GM21447 (cell line): ENCODE results near the gene DENND5A.
A peak's percentile ranks its signal among the peaks of the same experiment; 100 is the strongest.
"Not testable (repeated sequence)": the region's sequence is repeated elsewhere in the genome, so short reads cannot be mapped to it uniquely, and the experiment has no call there.

Experiments used
- ATAC-seq: cut with Tn5 transposase; IDR thresholded peaks from one replicate; pipeline ENCODE4 v1.9.1; 2021; ENCODE audit not compliant: unreplicated experiment

The DENND5A gene

DNA sequence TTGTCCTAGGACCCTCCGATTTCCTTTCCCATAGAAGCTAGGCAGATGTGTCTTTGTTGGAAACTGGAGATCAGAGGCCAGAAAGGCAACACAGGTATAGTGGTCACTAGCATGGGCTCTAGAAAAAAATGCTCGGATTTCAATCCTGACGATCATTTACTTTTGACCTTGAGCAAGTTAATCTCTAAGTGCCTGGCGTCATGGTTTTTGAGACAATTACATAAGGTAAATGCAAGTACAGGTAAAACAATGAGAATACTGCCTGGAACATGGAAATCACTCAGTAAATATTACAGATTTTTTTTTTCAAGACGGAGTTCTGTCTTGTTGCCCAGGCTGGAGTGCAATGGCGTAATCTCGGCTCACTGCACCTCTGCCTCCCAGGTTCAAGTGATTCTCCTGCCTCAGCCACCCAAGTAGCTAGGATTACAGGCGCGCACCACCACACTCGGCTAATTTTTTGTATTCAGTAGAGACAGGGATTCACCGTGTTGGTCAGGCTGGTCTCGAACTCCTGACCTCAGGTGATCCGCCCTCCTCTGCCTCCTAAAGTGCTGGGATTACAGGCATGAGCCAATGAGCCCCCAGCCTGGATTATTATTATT is 1.1 kb upstream of the DENND5A start:
- ATAC-seq = no peak

GRCh38 chr11:9264316-9265210 is 587 bp downstream of the DENND5A start:
- peak; percentile 15 for ATAC-seq

DNA sequence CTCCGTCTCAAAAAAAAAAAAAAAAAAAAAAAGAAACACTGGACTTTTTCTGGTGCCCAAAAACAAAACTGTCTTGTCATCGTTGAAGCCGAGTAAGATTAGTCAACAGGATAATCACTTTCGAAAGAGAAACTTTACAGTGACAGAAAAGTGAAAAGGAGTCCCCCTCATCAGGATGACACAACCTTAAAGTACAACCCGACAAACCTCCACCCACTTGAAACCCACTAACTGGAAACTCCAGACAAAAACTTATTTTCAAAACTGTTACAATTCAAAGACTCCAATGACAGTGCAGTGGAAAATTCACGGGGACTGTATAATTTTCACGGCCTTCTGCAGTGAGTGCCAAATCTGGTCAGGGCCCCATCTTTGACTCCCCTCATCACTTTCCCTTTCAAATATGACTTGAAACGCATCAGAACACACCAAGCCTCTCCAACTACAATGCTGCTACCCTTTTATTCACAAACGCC is 1.3 kb downstream of the DENND5A start:
- ATAC-seq = peak; percentile 80

DNA sequence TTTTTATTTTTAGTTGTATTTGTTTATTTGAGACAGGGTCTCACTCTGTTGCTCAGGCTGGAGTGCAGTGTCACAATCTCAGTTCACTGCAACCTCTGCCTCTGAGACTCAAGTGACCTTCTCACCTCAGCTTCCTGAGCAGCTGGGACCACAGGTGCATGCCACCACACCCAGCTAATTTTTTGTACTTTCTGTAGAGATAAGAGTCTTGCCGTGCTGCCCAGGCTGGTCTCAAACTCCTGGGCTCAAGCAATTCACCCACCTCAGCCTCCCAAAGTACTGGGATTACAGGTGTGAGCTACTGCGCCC is 4.4 kb downstream of the DENND5A start:
- ATAC-seq = not testable (repeated sequence)

DNA sequence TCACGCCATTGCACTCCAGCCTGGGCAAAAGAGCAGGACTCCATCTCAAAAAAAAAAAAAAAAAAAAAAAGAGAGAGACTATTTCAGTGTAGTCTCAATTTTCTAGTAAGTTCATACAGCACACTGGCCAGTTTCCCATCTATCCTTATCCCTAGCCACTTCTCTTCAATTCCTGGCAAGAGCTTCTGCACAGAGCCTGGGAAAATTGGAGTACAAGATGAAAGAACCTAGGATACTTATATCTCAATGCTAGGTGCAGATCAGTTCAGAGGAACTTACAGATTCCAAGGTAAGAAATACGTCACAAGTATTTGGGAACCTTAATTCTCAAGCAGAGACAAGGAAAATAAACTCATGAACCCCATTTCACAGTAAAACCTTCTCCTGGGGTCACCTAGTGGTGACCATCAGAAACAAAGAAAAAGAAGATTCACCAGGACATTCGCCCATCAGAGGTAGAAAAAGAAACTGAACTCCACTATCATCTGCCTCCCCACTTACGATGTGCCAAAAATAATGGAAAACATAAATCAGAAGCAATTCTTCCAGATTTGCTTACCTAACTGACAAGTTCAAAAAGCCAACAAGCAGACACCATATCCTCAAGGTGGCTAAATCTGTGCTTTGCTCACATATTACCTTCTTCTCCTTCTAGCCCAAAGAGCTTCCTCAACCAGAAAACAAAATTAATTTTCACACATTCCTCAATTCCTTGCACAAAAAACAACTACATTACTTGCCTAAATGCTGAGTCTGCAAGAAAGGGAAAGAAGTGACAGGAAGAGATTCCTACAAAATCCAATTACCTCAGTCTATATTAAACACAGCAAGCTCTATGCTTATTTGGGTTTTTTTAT is 4.9 kb downstream of the DENND5A start:
- ATAC-seq = no peak

DNA sequence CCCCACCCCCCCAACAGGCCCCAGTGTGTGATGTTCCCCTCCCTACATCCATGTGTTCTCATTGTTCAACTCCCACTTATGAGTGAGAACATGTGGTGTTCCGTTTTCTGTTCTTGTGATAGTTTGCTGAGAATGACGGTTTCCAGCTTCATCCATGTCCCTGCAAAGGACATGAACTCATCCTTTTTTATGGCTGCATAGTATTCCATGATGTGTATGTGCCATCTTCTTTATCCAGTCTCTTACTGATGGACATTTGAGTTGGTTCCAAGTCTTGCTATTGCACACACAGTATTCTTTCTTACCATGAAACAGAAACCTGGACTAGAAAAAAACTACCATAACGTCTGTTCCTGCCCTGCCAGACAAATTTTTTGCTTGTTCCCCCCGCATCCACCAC is 6.9 kb downstream of the DENND5A start:
- ATAC-seq = not testable (repeated sequence)

DNA sequence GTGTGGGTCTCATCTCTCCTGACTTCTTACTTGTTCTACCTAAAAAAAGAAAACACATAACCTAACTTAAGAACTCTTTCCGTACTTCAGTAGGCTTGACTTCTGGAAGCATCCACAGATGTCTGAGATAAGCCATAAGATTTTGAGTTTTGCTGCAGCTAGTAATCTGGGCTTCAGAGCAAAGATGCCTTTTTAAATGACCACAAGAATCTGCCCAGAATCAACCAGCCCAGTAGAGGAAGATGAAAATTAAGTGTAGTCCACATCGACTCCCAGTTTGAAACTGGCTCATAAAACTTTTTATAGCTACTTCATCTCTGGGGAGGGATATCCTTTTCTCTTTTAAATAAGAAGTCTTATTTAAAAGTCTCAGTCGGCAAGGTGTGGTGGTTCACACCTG is 10.7 kb downstream of the DENND5A start:
- no peak for ATAC-seq

DNA sequence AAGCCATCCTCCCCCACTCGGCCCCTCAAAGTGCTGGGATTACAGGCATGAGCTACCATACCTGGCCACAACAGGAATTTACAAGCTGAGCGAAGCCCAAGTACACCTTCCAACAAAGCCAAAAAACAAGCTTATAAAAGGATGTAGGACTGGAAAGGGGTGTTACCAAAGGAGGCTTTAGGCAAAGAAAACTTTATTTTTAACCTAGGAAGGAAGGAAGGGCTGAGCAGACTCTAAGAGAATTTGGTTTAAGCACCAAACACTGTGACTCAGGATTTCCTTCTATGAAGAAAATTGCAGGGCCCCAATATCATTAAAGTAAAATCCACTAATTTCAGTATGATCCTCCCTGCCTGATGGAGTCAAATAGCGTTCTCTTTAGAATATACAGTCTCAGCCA is 12.1 kb downstream of the DENND5A start:
- no peak for ATAC-seq

- ATAC-seq = no peak
Measured at GRCh38 chr11:9251311-9251710, 13.8 kb downstream of the DENND5A start.

- ATAC-seq = peak; percentile 79
Measured at GRCh38 chr11:9250139-9250582, 15.0 kb downstream of the DENND5A start.

DNA sequence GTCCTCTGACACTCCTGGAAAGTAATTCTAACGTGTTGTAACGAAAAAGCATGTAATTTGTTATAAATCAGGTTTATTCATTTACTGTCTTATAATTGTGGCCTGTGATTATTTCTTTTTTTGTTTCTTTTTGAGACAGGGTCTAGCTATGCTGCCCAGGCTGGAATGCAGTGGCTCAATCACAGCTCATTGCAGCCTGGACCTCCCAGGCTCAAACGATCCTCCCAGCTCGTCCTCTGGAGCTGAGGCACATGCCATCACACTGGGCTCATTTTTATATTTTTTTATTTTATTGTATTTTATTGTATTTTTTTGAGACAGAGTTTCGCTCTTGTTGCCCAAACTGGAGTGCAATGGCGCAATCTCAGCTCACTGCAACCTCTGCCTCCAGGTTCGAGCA is 15.9 kb downstream of the DENND5A start:
- no peak for ATAC-seq

DNA sequence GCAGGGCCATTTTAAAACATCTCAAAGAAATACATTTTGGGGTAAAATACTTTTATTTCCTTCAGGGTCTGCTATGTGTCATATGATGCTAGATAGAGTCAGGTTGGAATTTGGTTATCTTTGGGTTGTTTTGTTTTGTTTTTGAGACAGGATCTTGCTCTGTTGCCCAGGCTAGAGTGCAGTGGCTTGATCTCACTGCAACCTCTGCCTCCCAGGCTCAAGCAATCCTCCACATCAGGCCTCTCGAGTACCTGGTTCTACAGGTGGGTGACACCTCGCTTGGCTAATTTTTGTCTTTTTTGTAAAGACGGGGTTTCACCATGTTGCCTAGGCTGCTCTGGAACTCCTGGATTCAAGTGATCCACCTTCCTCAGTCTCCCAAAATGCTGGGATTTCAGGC is 17.3 kb downstream of the DENND5A start:
- no peak for ATAC-seq

- not testable (repeated sequence) for ATAC-seq
Measured at GRCh38 chr11:9236242-9236641, 28.9 kb downstream of the DENND5A start.

DNA sequence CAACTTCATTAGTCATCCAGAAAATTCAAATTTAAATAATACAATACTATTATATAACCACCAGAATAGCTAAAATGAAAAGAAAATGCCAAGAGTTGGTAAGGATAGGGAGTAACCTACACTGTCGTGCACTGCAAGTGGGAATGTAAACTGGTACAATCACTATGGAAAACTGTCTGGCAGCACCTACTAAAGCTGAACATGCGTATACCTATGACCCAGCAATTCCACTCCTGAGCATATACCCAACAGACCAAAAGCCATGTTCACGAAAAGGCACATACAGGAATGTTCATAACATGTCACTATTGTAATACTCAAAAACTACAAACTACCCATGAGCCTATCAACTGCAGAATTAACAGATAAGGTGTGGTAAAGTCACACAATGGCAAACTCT is 32.7 kb downstream of the DENND5A start:
- no peak for ATAC-seq

DNA sequence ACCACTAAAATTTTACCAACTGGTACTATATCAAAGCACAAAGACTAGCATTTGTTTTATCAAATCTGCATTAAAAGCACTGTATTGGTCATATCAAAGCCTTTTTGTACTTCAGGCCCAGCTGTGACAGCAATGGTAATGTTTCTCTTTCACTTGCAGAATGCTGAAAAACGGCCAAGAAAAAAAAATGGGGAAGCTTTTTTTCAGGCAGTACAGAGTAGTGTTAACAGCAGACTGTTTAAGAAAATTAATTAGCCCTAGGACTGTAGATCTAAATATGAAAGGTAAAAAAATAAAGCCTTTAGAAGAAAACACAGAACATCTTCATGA is 33.3 kb downstream of the DENND5A start:
- no peak for ATAC-seq

- ATAC-seq = no peak
Measured at GRCh38 chr11:9230296-9230695, 34.9 kb downstream of the DENND5A start.

- no peak for ATAC-seq
Measured at GRCh38 chr11:9228091-9228490, 37.1 kb downstream of the DENND5A start.

GRCh38 chr11:9225748-9226298 is 39.3 kb downstream of the DENND5A start:
- no peak for ATAC-seq

DNA sequence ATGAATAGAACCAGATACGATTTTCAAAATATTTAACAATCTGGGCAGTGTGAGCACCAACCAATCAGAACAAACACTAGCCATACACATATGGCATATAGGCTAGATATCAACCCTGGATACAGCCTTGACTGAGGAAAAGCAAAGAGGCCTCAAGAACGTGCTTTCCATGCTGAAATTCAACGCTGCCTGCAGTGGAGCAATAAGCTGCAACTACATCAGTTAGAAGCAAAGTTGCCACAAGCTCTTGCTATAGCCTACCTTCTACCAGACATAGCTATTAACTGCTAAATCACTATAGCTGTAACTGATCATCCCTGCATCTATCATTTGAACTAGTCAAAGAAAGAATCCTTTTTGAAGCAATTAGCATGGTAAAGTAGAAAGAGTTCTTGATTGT is 42.5 kb downstream of the DENND5A start:
- ATAC-seq = no peak

DNA sequence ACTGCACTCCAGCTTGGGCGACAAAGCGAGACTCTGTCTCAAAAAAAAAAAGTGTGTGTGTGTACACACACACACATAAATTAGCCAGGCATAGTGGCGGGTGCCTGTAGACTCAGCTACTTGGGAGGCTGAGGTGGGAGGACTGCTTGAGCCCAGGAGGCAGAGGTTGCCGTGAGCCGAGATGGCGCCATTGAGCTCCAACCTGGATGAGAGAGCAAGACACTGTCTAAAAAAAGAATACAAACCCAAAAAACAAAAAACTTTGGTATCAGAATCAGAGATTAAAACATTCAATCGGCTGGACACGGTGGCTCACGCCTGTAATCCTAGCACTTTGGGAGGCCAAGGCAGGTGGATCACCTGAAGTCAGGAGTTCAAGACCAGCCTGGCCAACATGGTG is 44.3 kb downstream of the DENND5A start:
- ATAC-seq = not testable (repeated sequence)

- no peak for ATAC-seq
Measured at GRCh38 chr11:9219572-9219971, 45.6 kb downstream of the DENND5A start.
